GM10266 (cell line): Measurements from ENCODE around the gene MED13L.

Experiments
- DNase-seq: peaks from one replicate; pipeline ENCODE4 v3.0.0; 2012; ENCODE audit errors: extremely low spot score
- CTCF ChIP-seq: IDR thresholded peaks from 2 replicates; pipeline ENCODE4 v1.5.1; 2012; ENCODE audit warnings: mild to moderate bottlenecking, low read depth; ENCODE audit not compliant: control insufficient read depth, insufficient read depth; ENCODE audit errors: missing control alignments

Gene MED13L

GRCh38 chr12:116123451-116124258 is 153.8 kb downstream of the MED13L start:
- no peak for TF ChIP-seq CTCF
- peak; percentile 55 for DNase-seq

- no peak for TF ChIP-seq CTCF
- no peak for DNase-seq
Measured at GRCh38 chr12:116122628-116123027, 154.9 kb downstream of the MED13L start.

GRCh38 chr12:116121453-116121871 is 156.0 kb downstream of the MED13L start:
- no peak for TF ChIP-seq CTCF
- DNase-seq = no peak

DNA sequence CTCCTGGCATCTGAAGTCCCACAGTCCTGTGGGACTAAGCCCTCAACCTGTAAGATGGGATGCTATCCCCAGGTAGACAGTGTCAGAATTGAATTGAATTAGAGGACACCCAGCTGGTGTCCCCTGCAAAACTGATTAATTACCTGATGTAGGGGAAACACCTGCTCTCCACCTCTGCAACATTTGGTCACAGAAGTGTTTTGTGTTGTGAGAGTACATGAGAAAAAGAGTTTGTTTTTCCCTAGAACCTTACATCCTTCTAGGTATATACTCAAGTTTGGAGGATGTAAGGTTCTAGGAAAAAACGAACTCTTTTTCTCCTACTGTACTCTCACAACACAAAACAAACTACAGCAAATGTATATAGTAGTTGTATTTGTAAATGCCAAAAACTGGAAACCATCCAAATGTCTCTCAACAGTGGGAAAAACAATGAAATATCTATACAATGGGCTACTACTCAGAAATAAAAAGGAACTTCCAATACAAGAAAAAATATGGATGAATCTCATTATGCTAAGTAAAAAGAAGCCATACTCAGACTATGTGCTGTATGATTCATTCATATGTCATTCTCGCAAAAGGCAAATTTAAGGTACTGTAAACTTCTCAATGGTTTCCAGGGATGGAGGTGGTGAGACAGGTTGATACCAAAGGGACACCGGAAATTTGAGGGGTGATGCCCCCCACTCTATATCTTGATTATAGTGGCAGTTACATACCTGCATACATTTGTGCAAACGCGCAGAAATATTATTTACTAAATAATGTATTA is 160.7 kb downstream of the MED13L start:
- TF ChIP-seq CTCF = no peak
- DNase-seq = no peak

GRCh38 chr12:116113398-116114130 is 163.9 kb downstream of the MED13L start:
- no peak for DNase-seq

GRCh38 chr12:116106870-116107269 is 170.6 kb downstream of the MED13L start:
- no peak for TF ChIP-seq CTCF
- no peak for DNase-seq

More at GRCh38 chr12:116113398-116114130, 163.9 kb downstream of the MED13L start:
- no peak for TF ChIP-seq CTCF
